C4-2B (cell line): ENCODE results near the gene S100A16.

Experiments used
- ZFX ChIP-seq: fragments of 450-650 bp; IDR thresholded peaks from 2 replicates; pipeline ENCODE4 v1.6.1; 2017
- TF ChIP-seq, protein P1 (sequence below): fragments of 450-650 bp; conservative IDR thresholded peaks from 2 replicates; pipeline ENCODE4 v1.5.1; 2017; ENCODE audit warnings: mild to moderate bottlenecking

DNA sequence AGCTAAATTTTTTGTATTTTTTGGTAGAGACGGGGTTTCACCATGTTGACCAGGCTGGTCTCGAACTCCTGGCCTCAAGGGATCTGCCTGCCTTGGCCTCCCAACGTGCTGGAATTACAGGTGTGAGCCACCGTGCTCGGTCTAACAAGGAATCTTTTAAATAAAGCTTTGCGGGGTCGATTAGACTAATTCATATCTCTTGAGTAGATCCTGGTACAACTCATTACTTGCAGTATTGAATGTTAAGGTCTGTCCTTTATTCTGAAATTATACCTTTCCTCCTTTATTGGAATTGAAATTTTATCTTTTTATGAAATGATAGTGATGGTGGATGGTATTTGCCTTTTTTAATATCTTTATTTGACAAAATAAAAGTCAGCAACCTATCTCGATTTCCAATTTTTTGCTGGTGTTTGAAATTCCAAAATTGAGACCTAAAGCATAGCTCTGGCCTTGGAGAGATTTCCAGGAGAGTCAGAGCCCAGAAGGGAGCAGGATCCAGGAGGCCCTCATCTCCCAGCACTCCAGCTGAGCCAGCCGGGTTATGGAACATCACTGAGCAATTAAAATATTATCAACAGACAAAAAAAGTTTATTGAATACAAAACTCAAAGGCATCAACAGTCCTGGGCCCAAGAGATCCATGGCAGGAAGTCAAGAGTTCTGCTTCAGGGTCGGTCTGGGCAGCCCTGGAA lies 52.0 kb downstream of the S100A16 start:
- TF ChIP-seq, protein P1, sequence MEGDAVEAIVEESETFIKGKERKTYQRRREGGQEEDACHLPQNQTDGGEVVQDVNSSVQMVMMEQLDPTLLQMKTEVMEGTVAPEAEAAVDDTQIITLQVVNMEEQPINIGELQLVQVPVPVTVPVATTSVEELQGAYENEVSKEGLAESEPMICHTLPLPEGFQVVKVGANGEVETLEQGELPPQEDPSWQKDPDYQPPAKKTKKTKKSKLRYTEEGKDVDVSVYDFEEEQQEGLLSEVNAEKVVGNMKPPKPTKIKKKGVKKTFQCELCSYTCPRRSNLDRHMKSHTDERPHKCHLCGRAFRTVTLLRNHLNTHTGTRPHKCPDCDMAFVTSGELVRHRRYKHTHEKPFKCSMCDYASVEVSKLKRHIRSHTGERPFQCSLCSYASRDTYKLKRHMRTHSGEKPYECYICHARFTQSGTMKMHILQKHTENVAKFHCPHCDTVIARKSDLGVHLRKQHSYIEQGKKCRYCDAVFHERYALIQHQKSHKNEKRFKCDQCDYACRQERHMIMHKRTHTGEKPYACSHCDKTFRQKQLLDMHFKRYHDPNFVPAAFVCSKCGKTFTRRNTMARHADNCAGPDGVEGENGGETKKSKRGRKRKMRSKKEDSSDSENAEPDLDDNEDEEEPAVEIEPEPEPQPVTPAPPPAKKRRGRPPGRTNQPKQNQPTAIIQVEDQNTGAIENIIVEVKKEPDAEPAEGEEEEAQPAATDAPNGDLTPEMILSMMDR: no peak
- no peak for TF ChIP-seq ZFX
